Neutrophil (primary cell): ENCODE data around the gene GPR146.

Source experiments
- H3K27ac ChIP-seq: fragments of 200-600 bp; sonication (generic); 2 replicates; pipeline ENCODE4 v1.5.1; 2016; ENCODE audit warnings: mild to moderate bottlenecking, moderate library complexity
- H3K27me3 ChIP-seq: fragments of 200-600 bp; sonication (generic); 2 replicates; pipeline ENCODE4 v1.6.0; 2016; ENCODE audit warnings: mild to moderate bottlenecking
- H3K36me3 ChIP-seq: fragments of 200-600 bp; sonication (generic); 2 replicates; pipeline ENCODE4 v1.5.1; 2017
- H3K4me1 ChIP-seq, 2 experiments: fragments of 200-600 bp in 1 of 2; sonication (generic) in 1 of 2; 1 replicate in 1 of 2; 2 replicates in 1 of 2; pipeline versions ENCODE4 v1.5.1 to v1.6.1; 2013 to 2016; ENCODE audit warnings: low read depth in 1 of 2, low read length in 1 of 2, mild to moderate bottlenecking in 1 of 2, moderate library complexity in 1 of 2; ENCODE audit not compliant: control insufficient read depth in 1 of 2, insufficient read depth in 1 of 2
- H3K4me3 ChIP-seq, 2 experiments: fragments of 200-600 bp in 1 of 2; sonication (generic) in 1 of 2; 1 replicate in 1 of 2; 2 replicates in 1 of 2; pipeline ENCODE4 v1.5.1; 2013 to 2016; ENCODE audit warnings: low read depth in 1 of 2, low read length in 1 of 2, mild to moderate bottlenecking in 1 of 2, moderate library complexity in 1 of 2
- H3K9me3 ChIP-seq: fragments of 200-600 bp; sonication (generic); 2 replicates; pipeline ENCODE4 v1.5.1; 2016
- CTCF ChIP-seq: fragments of 200-600 bp; sonication (generic); IDR thresholded peaks from 2 replicates; pipeline ENCODE4 v1.5.1; 2016; ENCODE audit warnings: antibody characterized with exemption

The GPR146 gene

GRCh38 chr7:1058821-1059199 lies 14.5 kb downstream of the GPR146 start:
- Histone ChIP-seq H3K9me3 (no peaks in the 10 kb centered on the region), H3K4me1 (peaks cover 5 to 8% of the 10 kb centered on the region in 2 experiments), H3K27me3 (peaks cover 100% of the 10 kb centered on the region), H3K36me3 (no peaks in the 10 kb centered on the region), H3K27ac (no peak overlapping the region), H3K4me3 (no peak overlapping the region)
- no peak for TF ChIP-seq CTCF

- Histone ChIP-seq H3K27me3 (peaks cover 100% of the 10 kb centered on the region), H3K27ac (no peak overlapping the region), H3K4me3 (no peak overlapping the region), H3K9me3 (no peaks in the 10 kb centered on the region), H3K36me3 (no peaks in the 10 kb centered on the region), H3K4me1 (peaks cover 5 to 8% of the 10 kb centered on the region in 2 experiments)
- no peak for TF ChIP-seq CTCF
These were observed 15.1 kb downstream of the GPR146 start for GRCh38 chr7:1059200-1060091.

GRCh38 chr7:1060315-1061072 lies 16.1 kb downstream of the GPR146 start:
- H3K9me3 ChIP-seq: no peaks in the 10 kb centered on the region
- no peak for TF ChIP-seq CTCF
- peaks cover 100% of the 10 kb centered on the region for H3K27me3 ChIP-seq
- H3K27ac ChIP-seq: no peak overlapping the region
- no peak overlapping the region for H3K4me3 ChIP-seq
- H3K4me1 ChIP-seq: peaks cover 5 to 8% of the 10 kb centered on the region in 2 experiments
- H3K36me3 ChIP-seq: no peaks in the 10 kb centered on the region

- Histone ChIP-seq H3K9me3 (no peaks in the 10 kb centered on the region), H3K27me3 (peaks cover 100% of the 10 kb centered on the region), H3K4me1 (peaks cover 5 to 8% of the 10 kb centered on the region in 2 experiments), H3K4me3 (no peak overlapping the region), H3K36me3 (no peaks in the 10 kb centered on the region), H3K27ac (no peak overlapping the region)
- no peak for TF ChIP-seq CTCF
These were observed 16.8 kb downstream of the GPR146 start for GRCh38 chr7:1061180-1061579.

- Histone ChIP-seq H3K4me3 (no peak overlapping the region), H3K9me3 (no peaks in the 10 kb centered on the region), H3K4me1 (peaks cover 5 to 8% of the 10 kb centered on the region in 2 experiments), H3K36me3 (no peaks in the 10 kb centered on the region), H3K27me3 (peaks cover 88% of the 10 kb centered on the region), H3K27ac (no peak overlapping the region)
- no peak for TF ChIP-seq CTCF
These were observed 18.2 kb downstream of the GPR146 start for GRCh38 chr7:1062296-1063294.
